Ramos (cell line): ENCODE measurements around the gene NMT1.

Experiments used
- in situ Hi-C: fragments of 300-500 bp; cut with MboI; formaldehyde crosslinking; loops from one replicate; pipeline ENCODE4 v1.14.3; 2022; ENCODE audit warnings: low sequenced_read_pairs; ENCODE audit not compliant: unreplicated experiment

Gene NMT1

DNA sequence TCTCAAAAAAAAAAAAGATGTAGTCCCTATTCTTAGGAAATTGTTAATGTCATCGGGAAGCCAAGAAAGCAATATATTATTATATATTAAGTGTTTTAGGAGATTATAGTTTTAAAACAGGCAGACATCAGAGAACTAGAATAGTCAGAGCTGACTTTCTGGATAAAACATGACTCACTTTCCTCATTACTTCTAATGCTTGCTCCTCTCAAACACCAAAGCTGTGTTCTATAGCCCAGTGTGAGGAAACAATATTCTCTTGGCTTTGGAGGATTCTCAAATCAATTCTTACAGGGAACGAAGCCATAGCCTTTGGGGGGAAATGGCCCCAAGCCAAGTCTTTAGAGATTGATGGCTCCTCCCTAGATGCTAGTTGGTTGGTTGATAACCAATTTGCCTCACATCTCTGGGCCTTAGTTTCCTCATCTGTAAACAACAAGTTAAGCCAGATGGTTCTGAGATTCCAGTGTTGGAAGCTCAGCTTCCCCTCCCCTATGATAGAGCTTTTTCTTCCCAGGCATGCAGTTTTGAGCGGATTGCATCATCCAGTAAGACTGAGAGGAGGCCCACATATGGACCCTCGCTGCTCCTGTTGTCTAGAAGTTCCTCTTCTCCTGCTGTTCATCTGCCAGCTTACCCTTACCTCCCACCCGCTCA lies 12.4 kb downstream of the NMT1 start:
- in situ Hi-C loops = no loop called here

DNA sequence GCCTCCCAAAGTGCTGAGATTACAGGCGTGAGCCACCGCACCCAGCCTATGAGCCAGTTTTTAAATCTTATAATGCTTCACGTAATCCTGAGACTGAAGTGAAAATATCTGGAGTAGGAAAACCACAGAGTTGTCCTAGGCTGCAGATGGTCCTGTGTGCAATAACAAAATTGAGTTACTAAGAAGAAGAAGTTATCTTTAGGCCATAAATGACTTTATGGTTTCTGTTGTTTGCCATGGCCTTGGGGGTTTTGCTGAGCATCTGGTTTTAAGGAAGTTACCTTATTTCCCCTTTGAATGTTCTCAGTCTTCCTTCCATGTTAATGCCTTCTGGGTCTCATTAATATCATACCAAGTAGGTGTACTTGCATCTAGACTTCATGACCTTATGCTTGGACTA lies 16.5 kb downstream of the NMT1 start:
- in situ Hi-C loops = no loop called here

DNA sequence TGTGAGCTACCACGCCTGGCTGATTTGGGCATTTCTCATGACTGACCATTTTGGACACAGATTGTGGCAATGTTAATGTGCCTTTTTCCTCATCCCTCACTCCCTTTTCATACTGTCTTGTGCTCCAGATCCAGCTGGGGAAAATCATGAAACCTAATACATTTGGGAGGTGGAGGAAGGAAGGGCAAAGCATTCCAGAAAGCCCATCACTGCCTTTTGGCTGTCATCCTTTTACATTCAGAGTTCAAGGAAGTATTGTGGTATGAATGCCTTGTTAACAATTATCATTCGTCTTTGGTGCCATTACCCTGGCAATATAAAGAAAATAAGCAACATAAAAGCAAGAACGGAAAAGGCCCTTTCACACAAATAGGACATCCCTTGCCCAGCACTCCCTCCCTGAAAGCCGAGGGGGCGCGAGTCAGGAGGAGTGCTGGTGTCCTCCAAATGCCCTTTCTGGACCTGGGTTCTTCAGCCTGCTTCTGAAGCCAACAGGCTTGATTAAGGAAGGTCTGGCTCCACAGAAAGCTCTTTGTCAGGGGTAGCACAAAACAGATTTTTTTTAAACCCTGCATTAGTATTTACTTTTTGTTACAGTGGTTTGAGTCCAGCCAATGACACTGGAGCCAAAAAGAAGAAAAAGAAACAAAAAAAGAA lies 20.1 kb downstream of the NMT1 start:
- in situ Hi-C loops = no loop called here

DNA sequence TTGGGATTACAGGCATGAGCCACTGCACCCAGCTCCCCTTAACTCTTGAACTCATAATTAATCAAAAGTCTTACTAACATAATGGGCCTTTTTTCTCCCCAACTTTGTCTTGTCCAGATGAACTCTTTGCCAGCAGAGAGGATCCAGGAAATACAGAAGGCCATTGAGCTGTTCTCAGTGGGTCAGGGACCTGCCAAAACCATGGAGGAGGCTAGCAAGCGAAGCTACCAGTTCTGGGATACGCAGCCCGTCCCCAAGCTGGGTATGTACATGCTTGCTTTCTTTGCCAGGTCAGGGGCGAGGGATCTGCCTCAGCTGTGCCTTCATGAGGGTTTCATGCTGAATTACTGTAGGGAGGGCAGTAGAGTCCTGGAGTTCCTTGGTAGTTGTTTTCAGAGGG lies 25.3 kb downstream of the NMT1 start:
- in situ Hi-C loops = no loop called here

DNA sequence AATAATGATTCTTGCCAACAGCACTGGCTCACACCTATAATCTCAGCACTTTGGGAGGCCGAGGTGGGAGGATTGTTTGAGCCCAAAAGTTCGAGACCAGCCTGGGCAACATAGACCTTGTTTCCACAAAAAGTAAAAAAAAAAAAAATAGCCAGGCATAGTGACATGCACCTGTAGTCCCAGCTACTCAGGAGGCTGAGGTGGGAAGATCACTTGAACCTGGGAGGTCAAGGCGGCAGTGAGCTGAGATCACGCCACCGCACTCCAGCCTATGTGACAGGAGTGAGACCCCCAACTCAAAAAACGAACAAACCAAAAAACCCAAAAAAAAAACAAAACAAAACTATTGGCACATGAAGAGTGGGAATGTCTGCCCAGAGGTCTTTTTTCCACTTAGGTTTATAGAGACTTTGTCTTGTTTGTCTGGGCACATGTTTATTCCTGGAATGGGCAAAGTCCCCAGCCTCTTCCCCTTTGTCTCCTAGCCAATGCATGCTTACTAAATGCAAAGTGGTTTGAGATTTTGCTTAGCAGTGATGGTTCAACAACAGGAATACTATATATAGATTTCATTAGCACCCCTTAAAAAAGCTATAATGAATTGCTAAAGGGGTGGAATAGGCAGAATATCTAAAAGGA lies 25.9 kb downstream of the NMT1 start:
- in situ Hi-C loops = no loop called here

DNA sequence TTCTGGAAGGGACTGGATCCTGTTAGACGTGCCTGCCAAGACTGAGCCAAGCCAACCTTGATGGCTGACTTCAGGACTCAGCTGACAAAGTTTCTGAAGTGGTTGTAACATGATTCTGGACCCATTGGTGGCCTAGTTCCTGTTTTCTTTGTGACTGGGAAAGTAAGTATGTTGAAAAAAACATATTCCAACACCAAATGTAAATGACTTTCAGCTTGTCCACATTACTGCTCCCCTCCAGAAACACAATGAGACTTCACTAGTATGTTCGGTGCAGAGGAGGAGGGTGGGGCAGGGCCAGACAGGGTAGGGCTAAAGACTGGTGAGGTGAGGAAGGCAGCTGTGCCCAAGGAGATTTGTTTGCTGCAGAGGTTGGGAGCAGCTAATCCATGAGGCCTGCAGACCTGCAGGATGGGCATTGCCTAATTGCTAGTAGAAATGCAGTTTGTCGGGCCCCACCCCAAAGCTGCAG lies 26.4 kb downstream of the NMT1 start:
- in situ Hi-C loops = no loop called here

DNA sequence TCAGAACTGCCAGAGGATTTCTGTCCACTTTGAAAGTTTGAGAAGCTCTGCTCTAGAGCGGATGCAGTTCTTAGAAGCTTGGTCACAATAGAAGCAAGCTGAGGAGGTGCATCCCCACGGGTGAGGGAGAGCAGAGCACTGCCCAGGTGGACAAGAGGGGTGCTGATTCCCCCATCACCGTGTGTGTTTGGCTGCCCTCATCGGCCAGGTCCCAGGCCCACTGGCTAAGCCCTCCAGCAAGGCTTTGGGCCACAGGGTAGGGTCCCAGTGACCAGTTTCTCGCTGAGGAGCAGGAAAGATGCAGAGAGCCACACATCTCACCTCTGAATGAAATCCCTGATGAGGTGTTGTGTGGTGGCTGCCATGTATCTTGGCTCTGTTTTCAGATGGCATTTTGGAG lies 26.9 kb downstream of the NMT1 start:
- in situ Hi-C loops = no loop called here

DNA sequence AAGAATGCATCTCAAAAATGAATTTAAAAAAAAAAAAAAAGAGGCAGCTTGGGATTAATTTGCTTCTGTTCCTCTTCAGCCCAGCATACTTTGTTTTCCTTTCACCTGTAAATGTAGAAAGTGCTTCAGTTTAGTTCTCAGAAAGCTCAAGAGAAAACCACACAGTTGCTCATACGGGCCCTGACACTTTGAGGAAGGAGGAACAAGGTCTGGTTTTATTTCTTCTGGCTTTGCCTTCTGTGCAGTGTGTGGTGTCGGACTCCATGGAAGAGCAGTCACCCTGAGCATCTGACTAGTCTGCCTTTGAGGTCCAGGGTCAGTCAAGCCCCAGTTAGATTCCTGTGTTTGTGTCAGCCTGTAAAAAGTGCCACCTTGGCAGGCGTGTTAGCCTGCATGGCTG lies 27.6 kb downstream of the NMT1 start:
- in situ Hi-C loops = no loop called here

DNA sequence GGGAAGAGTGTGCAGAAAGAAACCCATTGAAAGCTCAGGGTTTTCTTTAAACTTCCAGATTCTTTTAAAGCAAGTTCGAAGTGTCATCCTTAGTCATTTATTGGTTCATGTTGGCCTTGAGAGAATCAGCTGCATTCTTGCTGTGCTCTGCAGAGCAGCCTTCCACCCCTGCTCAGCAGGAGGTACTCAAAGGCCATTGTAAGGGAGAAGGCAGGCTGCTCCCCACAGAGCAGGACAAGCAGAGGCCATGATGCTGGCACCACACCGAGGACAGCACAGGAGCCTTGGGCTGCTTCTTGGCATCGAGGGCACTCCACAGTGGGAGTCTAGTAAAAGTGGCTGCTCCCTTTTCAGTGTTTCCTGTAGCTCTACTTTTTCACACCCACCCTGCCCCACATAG lies 29.6 kb downstream of the NMT1 start:
- in situ Hi-C loops = no loop called here

DNA sequence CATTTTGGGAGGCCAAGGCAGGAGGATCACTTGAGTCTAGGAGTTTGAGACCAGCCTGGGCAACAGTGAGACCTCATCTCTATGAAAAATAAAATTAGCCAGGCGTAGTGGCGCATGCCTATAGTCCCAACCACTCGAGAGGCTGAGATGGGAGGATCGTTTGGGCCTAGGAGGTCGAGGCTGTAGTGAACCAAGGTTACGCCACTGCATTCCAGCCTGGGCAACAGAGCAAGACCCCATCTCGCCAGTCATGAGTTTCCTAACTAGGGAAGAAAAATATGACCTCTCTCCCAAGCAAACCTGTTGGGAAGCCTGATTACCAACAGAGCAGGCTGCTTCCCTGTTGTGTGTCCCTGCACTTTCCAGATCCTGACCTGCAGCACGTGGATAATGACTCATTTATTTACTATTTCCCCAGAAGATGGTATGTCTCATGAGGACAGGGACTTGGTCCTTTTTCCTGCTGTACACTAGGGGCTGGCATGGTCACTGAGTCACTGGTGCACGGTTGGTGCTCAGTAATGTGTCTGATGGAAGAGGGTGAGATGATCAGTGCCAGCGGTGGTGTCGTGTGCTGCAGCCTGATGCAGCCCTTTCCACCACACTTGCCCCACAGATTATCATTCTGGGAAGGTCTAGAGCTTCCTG lies 30.8 kb downstream of the NMT1 start:
- in situ Hi-C loops = no loop called here

DNA sequence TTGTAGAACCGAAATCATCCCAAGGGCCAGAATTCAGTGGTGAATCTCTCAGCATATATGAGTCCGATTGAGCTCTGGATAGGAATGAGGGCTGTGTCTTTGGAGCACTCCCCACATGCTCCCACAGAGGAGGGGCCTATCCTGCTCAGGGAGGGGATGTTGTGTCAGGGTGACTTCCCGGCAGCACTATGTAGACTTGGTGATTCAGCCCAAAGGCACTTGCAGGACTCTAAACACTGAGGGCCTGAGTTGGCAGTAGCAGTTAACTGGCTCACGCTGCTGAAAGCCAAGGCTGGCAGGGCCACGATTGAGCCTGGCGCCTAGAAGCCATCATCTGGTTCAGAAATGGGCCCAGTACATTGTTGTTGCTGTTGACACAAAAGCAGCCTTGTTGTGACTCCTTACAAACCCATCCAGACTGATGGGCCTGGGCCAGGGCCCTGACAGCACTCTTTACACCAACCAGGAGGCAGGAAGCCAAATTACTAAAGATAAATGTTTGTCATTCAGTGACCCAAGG lies 31.9 kb downstream of the NMT1 start:
- in situ Hi-C loops = no loop called here

DNA sequence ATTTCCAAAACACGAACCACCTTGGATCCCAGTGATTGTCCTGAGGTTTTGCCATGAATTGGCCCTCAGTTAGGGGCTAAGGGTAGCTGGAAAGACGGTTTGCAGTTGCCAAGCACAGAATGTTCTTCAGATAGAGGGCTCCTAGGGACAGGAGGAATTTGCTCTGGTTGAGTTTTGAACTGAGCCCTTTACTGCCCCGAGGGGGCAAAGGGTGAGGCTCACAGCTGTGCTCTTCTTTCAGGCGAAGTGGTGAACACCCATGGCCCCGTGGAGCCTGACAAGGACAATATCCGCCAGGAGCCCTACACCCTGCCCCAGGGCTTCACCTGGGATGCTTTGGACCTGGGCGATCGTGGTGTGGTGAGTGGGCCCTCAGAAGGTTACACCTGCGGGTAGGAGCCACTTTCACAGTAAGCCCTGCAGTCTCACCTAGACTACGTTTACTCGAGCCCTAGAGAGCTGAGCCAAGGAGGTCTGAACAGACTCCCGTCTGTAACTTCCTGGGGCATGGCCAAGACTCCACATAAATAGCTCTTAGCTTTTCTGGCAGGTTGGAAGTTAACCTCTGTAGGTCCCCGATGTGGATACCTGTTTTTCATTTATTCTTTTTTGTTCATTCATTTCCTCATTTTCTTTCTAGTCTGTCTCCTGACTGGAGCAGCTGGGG lies 32.5 kb downstream of the NMT1 start:
- in situ Hi-C loops = no loop called here

DNA sequence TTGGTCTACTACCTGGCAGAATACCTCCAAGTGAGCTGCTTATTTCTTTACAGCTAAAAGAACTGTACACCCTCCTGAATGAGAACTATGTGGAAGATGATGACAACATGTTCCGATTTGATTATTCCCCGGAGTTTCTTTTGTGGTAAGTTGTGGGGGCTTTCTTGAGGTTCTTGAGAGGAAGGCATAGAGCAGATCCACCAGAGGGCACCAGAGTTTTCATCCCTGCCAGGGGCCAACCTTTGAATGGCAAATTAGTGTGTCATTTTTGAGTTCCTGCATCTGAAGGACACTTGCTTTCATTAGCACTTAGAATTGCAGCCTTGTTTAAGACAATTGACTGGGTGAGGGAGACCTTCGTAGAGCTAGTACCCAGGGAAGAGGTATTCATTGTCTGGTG lies 35.0 kb downstream of the NMT1 start:
- in situ Hi-C loops = no loop called here

DNA sequence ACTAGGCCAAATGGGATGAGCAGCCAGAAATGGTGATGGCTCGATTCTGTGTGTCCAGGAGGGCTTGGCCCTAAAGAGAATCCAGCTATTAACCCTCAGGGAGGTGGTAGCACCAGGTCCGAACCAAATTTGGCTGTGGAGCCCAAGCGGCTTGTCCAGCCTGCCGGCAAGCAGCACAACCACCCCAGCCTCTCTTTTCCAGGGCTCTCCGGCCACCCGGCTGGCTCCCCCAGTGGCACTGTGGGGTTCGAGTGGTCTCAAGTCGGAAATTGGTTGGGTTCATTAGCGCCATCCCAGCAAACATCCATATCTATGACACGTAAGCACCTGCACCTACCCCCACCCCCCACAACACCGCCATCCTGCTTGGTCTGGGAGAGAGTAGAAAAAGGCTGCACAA lies 35.8 kb downstream of the NMT1 start:
- in situ Hi-C loops = no loop called here

DNA sequence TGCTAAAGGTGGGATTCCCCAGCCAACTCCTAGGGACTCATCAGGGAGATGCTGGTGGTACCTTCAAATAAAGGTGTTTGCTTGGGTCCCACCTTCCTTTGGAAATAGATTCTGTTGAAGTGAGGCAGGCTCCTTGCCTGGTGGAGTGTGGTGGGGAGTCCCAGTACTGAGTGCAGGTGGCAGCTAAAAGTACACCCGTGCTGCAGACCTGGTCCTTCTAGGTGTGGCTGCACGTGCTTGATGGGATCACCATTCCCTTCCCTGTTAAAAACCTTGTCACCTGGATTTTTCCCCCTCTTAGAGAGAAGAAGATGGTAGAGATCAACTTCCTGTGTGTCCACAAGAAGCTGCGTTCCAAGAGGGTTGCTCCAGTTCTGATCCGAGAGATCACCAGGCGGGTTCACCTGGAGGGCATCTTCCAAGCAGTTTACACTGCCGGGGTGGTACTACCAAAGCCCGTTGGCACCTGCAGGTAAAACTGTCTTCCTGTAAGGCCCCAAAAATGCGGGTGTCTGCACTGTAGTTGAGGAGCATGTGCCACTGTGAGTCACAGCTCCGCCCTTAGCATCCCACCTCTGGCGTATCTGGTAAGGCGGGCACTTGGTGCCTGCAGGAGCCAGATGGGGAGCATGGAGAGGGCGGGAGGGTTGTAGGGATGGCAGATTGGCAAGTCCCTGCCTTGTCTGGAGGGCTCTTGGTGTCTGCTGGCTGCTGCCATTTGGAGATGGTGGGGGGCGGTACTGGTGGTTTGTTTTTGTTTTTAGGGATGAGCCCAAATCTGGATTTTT lies 37.2 kb downstream of the NMT1 start:
- in situ Hi-C loops = no loop called here

DNA sequence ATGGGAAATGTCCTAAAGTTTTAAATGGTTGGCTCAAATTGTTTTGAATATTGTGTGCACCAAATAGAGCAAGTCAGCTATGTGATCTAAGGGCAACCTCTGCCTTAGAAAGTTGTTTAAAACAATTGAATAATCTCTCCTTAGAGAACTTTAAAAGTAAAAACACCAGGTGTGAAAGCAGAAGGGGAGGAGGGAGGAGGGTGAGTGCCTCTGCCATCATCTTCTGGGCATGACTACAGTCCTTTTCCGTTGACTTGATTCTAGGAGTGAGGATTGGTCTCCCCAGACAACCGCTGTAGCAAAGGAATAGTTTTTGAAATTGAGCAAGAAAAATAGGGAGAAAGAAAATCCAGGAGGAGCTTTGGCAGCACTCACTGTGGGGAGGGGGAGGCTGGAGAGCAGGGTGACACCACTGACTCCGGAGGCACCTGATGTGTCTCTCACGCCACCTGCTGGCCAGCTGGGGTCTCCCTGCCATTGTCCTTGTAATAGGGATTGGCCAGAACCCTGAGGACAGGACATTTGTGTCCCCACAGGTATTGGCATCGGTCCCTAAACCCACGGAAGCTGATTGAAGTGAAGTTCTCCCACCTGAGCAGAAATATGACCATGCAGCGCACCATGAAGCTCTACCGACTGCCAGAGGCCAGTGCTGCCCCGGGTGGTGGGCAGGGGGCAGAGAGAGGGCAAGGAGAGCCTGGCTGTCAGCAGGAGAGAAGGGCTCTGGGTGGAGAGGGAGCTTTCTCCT lies 37.9 kb downstream of the NMT1 start:
- in situ Hi-C loops = no loop called here

DNA sequence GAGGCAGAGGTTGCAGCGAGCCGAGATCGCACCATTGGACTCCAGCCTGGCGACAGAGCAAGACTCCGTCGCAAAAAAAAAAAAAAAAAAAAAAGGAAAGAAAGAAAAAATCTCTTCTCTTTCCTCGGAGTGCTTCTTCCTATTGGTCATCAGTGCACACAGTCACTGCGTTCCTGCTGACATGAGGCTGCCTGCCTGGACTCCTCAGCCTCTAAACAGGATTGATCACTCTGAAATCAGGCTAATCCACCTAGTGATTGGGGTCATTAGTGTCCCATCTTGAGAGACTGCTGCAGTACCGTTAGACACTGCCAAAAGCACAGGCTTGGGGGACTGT lies 40.4 kb downstream of the NMT1 start:
- in situ Hi-C loops = loop anchor here (10.0 kb wide), 1 partner anchor 327 kb away; no protein-coding TSS in a partner anchor

DNA sequence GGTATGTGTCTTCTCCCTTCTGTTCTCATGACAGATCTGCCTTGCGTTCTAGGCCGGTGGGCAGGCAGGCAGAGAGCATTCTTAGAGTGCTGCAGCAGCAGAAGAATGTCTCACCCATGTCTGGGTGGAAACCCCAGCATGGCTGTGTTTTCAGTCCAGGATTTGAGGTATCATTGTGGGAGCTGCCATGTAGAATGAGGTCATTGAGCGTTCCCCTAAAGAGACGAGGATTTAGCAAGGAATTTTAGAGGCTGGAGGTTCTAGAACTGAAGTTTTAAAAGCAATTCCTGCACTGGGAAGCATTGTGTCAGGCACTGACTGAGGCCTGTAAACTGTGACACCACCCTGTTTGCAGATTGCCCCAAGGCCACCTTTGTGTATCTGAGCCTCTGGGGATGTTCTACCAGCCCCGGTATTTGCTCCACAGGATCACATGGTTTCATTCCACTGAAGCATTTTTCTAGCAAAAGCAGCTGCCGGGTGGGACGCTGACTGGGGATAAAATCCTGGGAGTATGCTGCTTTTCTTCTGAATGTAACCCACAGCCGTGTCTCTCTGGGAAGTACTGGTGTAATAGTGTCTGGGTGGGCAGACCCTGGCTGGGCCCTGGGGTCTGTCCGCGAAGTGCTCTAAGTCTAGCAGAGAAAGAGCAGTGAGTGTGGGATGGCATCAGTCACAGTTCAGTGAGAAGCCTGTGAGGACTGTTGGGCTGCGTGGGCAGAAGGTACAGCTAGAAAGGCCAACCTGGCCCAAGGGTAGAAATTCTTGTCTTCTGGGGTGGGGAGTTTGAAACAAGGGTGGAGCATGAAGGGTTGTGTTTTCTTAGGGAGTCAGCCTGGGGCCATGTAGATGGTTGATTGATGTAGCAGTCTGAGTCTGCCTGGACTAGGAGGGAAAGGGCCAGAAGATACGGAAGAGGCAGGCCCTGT lies 41.0 kb downstream of the NMT1 start:
- in situ Hi-C loops = loop anchor here (10.0 kb wide), 1 partner anchor 327 kb away; no protein-coding TSS in a partner anchor
